ENCODE data around the gene TTLL6.
A peak's percentile ranks its signal among the peaks of the same experiment; 100 is the strongest.

GRCh38 chr17:48752399-48753288 lies 64.4 kb downstream of the TTLL6 start:
- TF ChIP-seq EZH2 (IDR thresholded peaks at IDR 0.05; ENCODE audit: insufficient read depth, poor library complexity, severe bottlenecking) (peak; percentile 75), EZH2phosphoT487 (IDR thresholded peaks at IDR 0.05; ENCODE audit: insufficient read depth, low read depth) (0 out of 2 replicates have a peak, but pooled peaks have one; percentile 53)
